SK-N-SH (cell line): ENCODE measurements around the gene FMN1. TPM values are rescaled to one million over a fixed set of nuclear protein-coding genes. Genes with fewer than 3 reads are reported as not detected.

Source experiments
- CTCF ChIA-PET: fragments of 300-600, 350-600 bp; formaldehyde crosslinking; extraction: SDS; loops from one replicate; lab custom pipeline; 2021; lab: Yijun Ruan, JAX
- POLR2A ChIA-PET: fragments of 350-600 bp; sonication (Branson Sonifier 250); formaldehyde crosslinking; extraction: SDS; loops from one replicate; lab custom pipeline; 2020; ENCODE audit warnings: antibody characterized with exemption, inconsistent platforms; lab: Yijun Ruan, JAX
- DNase-seq: peaks from one replicate; pipeline ENCODE4 v3.0.0; 2012
- H2AFZ ChIP-seq: fragments of 200-600 bp; sonication (generic); 2 replicates; pipeline ENCODE4 v1.8.1; 2016; ENCODE audit warnings: antibody characterized with exemption, mild to moderate bottlenecking, low read depth
- H3F3A ChIP-seq: fragments of 200-600 bp; sonication (generic); replicated peaks from 2 replicates; pipeline ENCODE3; 2016; ENCODE audit warnings: antibody characterized with exemption, mild to moderate bottlenecking; ENCODE audit not compliant: insufficient read depth
- H3K27ac ChIP-seq, 2 experiments: fragments of 200-500 bp in 1 of 2; fragments of 200-600 bp in 1 of 2; sonication (Bioruptor generic) in 1 of 2; sonication (generic), shearing (Covaris generic) in 1 of 2; 2 replicates each; pipeline versions ENCODE4 v1.5.1 to v1.6.1; 2014 to 2016; ENCODE audit warnings: low read depth in 2 of 2, inconsistent platforms in 1 of 2, low read length in 1 of 2, mild to moderate bottlenecking in 1 of 2, mixed read lengths in 1 of 2
- H3K27me3 ChIP-seq: fragments of 200-600 bp; sonication (generic), shearing (Covaris generic); 2 replicates; pipeline ENCODE4 v1.6.1; 2016; ENCODE audit warnings: mixed run types; ENCODE audit not compliant: insufficient read depth
- H3K36me3 ChIP-seq, 2 experiments: fragments of 200-500 bp in 1 of 2; fragments of 200-600 bp in 1 of 2; sonication (Bioruptor generic) in 1 of 2; sonication (generic) in 1 of 2; replicated peaks in 1 of 2; 2 replicates each; pipeline versions ENCODE3 to v1.5.1; 2014 to 2016; ENCODE audit warnings: low read length in 1 of 2, mild to moderate bottlenecking in 1 of 2; ENCODE audit not compliant: insufficient read depth in 2 of 2, control insufficient read depth in 1 of 2
- H3K4me1 ChIP-seq, 2 experiments: fragments of 200-500 bp in 1 of 2; fragments of 200-600 bp in 1 of 2; sonication (Bioruptor generic) in 1 of 2; sonication (generic), shearing (Covaris generic) in 1 of 2; 2 replicates each; pipeline versions ENCODE4 v1.5.1 to v1.6.1; 2014 to 2016; ENCODE audit warnings: low read depth in 1 of 2, low read length in 1 of 2, mixed run types in 1 of 2; ENCODE audit not compliant: insufficient read depth in 2 of 2, control insufficient read depth in 1 of 2
- H3K4me2 ChIP-seq: fragments of 200-600 bp; sonication (generic), shearing (Covaris generic); 2 replicates; pipeline ENCODE4 v1.6.1; 2017; ENCODE audit warnings: mixed run types
- H3K4me3 ChIP-seq, 2 experiments: fragments of 200-500 bp in 1 of 2; fragments of 200-600 bp in 1 of 2; sonication (Bioruptor generic) in 1 of 2; sonication (generic), shearing (Covaris generic) in 1 of 2; 2 replicates each; pipeline versions ENCODE4 v1.5.1 to v1.8.1; 2014 to 2016; ENCODE audit warnings: low read depth in 2 of 2, inconsistent platforms in 1 of 2, low read length in 1 of 2, mild to moderate bottlenecking in 1 of 2, mixed read lengths in 1 of 2, moderate library complexity in 1 of 2
- H3K79me2 ChIP-seq: fragments of 200-600 bp; sonication (generic); 2 replicates; pipeline ENCODE4 v1.8.1; 2017; ENCODE audit warnings: mild to moderate bottlenecking; ENCODE audit not compliant: insufficient read depth
- H3K9ac ChIP-seq: fragments of 200-600 bp; sonication (generic); 2 replicates; pipeline ENCODE4 v1.6.1; 2017; ENCODE audit warnings: mixed run types
- H3K9me2 ChIP-seq: fragments of 200-600 bp; sonication (generic); 2 replicates; pipeline ENCODE4 v1.6.1; 2017; ENCODE audit warnings: mixed run types
- H3K9me3 ChIP-seq: fragments of 200-600 bp; sonication (generic); 2 replicates; pipeline ENCODE4 v1.6.1; 2017; ENCODE audit warnings: mixed run types, mild to moderate bottlenecking, moderate library complexity
- H4K20me1 ChIP-seq: fragments of 200-600 bp; sonication (generic); 2 replicates; pipeline ENCODE4 v1.6.1; 2017; ENCODE audit warnings: mild to moderate bottlenecking, mixed run types; ENCODE audit not compliant: insufficient read depth
- FOXJ3 ChIP-seq: sonication (generic); formaldehyde crosslinking; IDR thresholded peaks from 2 replicates; pipeline ENCODE4 v1.5.1; 2020; ENCODE audit warnings: mild to moderate bottlenecking, missing genetic modification reagents
- JUND ChIP-seq: IDR thresholded peaks from 2 replicates; pipeline ENCODE4 v1.4.0; 2012
- REST ChIP-seq: IDR thresholded peaks from 2 replicates; pipeline ENCODE4 v1.6.1; 2012; ENCODE audit warnings: mild to moderate bottlenecking, low read depth, low read length, moderate library complexity
- SIN3A ChIP-seq: IDR thresholded peaks from 2 replicates; pipeline ENCODE4 v1.6.1; 2012; ENCODE audit warnings: low read depth, mild to moderate bottlenecking, low read length, moderate library complexity, borderline replicate concordance
- TAF1 ChIP-seq: IDR thresholded peaks from 2 replicates; pipeline ENCODE4 v1.6.1; 2012; ENCODE audit warnings: low read depth, mild to moderate bottlenecking, low read length, moderate library complexity, borderline replicate concordance
- USF2 ChIP-seq: fragments of 150-350 bp; IDR thresholded peaks from 2 replicates; pipeline ENCODE4 v1.6.1; 2017; ENCODE audit warnings: antibody characterized with exemption, low read length, low read depth, borderline replicate concordance
- ZBTB33 ChIP-seq: IDR thresholded peaks from 2 replicates; pipeline ENCODE4 v1.4.0; 2012; ENCODE audit warnings: low read depth, borderline replicate concordance
- WGBS: methylation state at CpG from one replicate; pipeline ENCODE4 v1.1.6; 2017; ENCODE audit warnings: low lambda C conversion rate; 5-methylcytosine and 5-hydroxymethylcytosine counted together
- polyA plus RNA-seq, 3 experiments: library from polyadenylated mRNA; depleted of rRNA; stranded (reverse); fragments of >200 nt; gene quantifications; 2 replicates each; pipeline ENCODE4 v1.2.3, GENCODE V29; 2012

Gene FMN1
- polyA plus RNA-seq, 1 of the 3 experiments (the other 2 are of a cell fraction), result 9.1 TPM

- 0 out of 2 replicates have a peak, but pooled peaks have one; percentile 49 for TF ChIP-seq REST
- no peak for TF ChIP-seq USF2
- TF ChIP-seq ZBTB33, result no peak
- no peak for TF ChIP-seq TAF1
- TF ChIP-seq FOXJ3 (CRISPR knock-in tag), result no peak
- TF ChIP-seq, all 33 proteins: peak for 13
These were observed 338.6 kb downstream of the FMN1 start (continued) for GRCh38 chr15:32855942-32856341.

GRCh38 chr15:32853592-32853991 is 340.9 kb downstream of the FMN1 start:
- peaks cover 0 to 44% of the 10 kb centered on the region in 2 experiments; a peak in 3 of 4 replicates for H3K4me1 ChIP-seq
- H3K9me3 ChIP-seq, result no peaks in the 10 kb centered on the region
- CTCF ChIA-PET, result interaction anchor here (1.7 to 4.0 kb wide), 2 partner anchors 9 to 191 kb away, joined by 7 to 26 read pairs; no protein-coding TSS in a partner anchor
- no peaks in the 10 kb centered on the region for H3K27me3 ChIP-seq
- peaks cover 8 to 27% of the 10 kb centered on the region in 2 experiments for H3K36me3 ChIP-seq
- no peak overlapping the region for H3K4me3 ChIP-seq
- no peak for DNase-seq
- no peaks in the 10 kb centered on the region for H4K20me1 ChIP-seq
- POLR2A ChIA-PET, result no interaction called here
- peak overlapping the region in 1 of 2 experiments; percentile 94; a peak in 2 of 4 replicates for H3K27ac ChIP-seq
- no peak overlapping the region for H3K4me2 ChIP-seq
- H3F3A ChIP-seq, result peaks cover 79% of the 10 kb centered on the region
- H3K79me2 ChIP-seq, result peaks cover 21% of the 10 kb centered on the region
- no peak overlapping the region for H3K9ac ChIP-seq
- 100% methylated on average over 3 of the region's 3 CpGs for WGBS
- H2AFZ ChIP-seq, result no peak overlapping the region
- TF ChIP-seq SIN3A (no peak), JUND (no peak), ZBTB33 (no peak)
- no peaks in the 10 kb centered on the region for H3K9me2 ChIP-seq
